GM12878 (cell line): ENCODE data around the gene THAP11. TPM values are rescaled to one million over a fixed set of nuclear protein-coding genes. Genes with fewer than 3 reads are reported as not detected.
A peak's percentile ranks its signal among the peaks of the same experiment; 100 is the strongest.

ENCODE experiments used
- CBFB ChIP-seq: IDR thresholded peaks from 2 replicates; pipeline ENCODE4 v1.6.1; 2016; ENCODE audit warnings: antibody characterized with exemption, low read depth
- CBX3 ChIP-seq: fragments of 200-600 bp; sonication (generic); IDR thresholded peaks from 2 replicates; pipeline ENCODE4 v1.6.1; 2016; ENCODE audit warnings: low read depth, borderline replicate concordance
- CREM ChIP-seq: IDR thresholded peaks from 2 replicates; pipeline ENCODE4 v1.6.1; 2014; ENCODE audit warnings: antibody characterized with exemption, low read depth
- CUX1 ChIP-seq: IDR thresholded peaks from 2 replicates; pipeline ENCODE4 v1.6.1; 2012; ENCODE audit warnings: improper control_type of control experiment, low read depth, low read length; ENCODE audit not compliant: insufficient replicate concordance
- EP300 ChIP-seq, 2 experiments: fragments of 150-350 bp in 1 of 2; IDR thresholded peaks; 2 replicates each; pipeline ENCODE4 v1.6.1; 2011 to 2012; ENCODE audit warnings: low read depth in 2 of 2, low read length in 2 of 2, borderline replicate concordance in 1 of 2, improper control_type of control experiment in 1 of 2, inconsistent platforms in 1 of 2; ENCODE audit not compliant: control insufficient read depth in 1 of 2
- FOS ChIP-seq: IDR thresholded peaks from 3 replicates; pipeline ENCODE4 v1.6.1; 2011; ENCODE audit warnings: borderline replicate concordance; ENCODE audit not compliant: insufficient read length; ENCODE audit errors: extremely low read depth
- FOXM1 ChIP-seq: IDR thresholded peaks from 2 replicates; pipeline ENCODE4 v1.6.1; 2012; ENCODE audit warnings: low read depth, mild to moderate bottlenecking, inconsistent platforms, low read length, moderate library complexity
- MLLT1 ChIP-seq: fragments of 450-650 bp; IDR thresholded peaks from 2 replicates; pipeline ENCODE4 v1.6.1; 2016; ENCODE audit warnings: mild to moderate bottlenecking
- MTA2 ChIP-seq: fragments of 450-650 bp; IDR thresholded peaks from 2 replicates; pipeline ENCODE4 v1.6.1; 2016; ENCODE audit warnings: low read depth, mild to moderate bottlenecking, moderate library complexity
- MTA3 ChIP-seq: IDR thresholded peaks from 2 replicates; pipeline ENCODE4 v1.6.1; 2012; ENCODE audit warnings: low read length, inconsistent platforms, borderline replicate concordance
- NKRF ChIP-seq: fragments of 450-650 bp; conservative IDR thresholded peaks from 2 replicates; pipeline ENCODE4 v1.6.1; 2017; ENCODE audit warnings: mild to moderate bottlenecking, moderate library complexity
- RB1 ChIP-seq: fragments of 450-650 bp; formaldehyde crosslinking; IDR thresholded peaks from 2 replicates; pipeline ENCODE4 v1.6.1; 2017; ENCODE audit warnings: mild to moderate bottlenecking, borderline replicate concordance
- RCOR1 ChIP-seq: conservative IDR thresholded peaks from 2 replicates; pipeline ENCODE4 v1.6.1; 2012; ENCODE audit warnings: low read depth, low read length, improper control_type of control experiment
- RUNX3 ChIP-seq: IDR thresholded peaks from 2 replicates; pipeline ENCODE4 v1.6.1; 2012; ENCODE audit warnings: low read length, inconsistent platforms
- SMAD5 ChIP-seq: IDR thresholded peaks from 2 replicates; pipeline ENCODE4 v1.6.1; 2016; ENCODE audit warnings: antibody characterized with exemption, low read depth
- SUZ12 ChIP-seq: fragments of 200-600 bp; sonication (generic); IDR thresholded peaks from one replicate; pipeline ENCODE4 v1.6.1; 2018; ENCODE audit warnings: antibody characterized with exemption, mild to moderate bottlenecking; ENCODE audit not compliant: unreplicated experiment
- TBL1XR1 ChIP-seq: IDR thresholded peaks from 2 replicates; pipeline ENCODE4 v1.6.1; 2012; ENCODE audit warnings: low read depth, low read length, improper control_type of control experiment
- polyA plus RNA-seq, 11 experiments: library from polyadenylated mRNA; depleted of rRNA in 4 of 11; unstranded in 6 of 11; stranded (reverse) in 5 of 11; fragments of >200 nt; fragmentation: Nextera tagmentation in 4 of 11; fragmentation: Illumina TruSeq in 1 of 11; extraction: Ambion mirVana in 4 of 11; extraction: Trizol in 1 of 11; gene quantifications; 1 replicate in 1 of 11; 2 replicates in 10 of 11; pipeline versions ENCODE4 v1.2.1 to v1.2.3, GENCODE V29; 2011 to 2016; ENCODE audit warnings: inconsistent platforms in 2 of 11, missing spikeins in 2 of 11, low read depth in 1 of 11
- total RNA-seq, 4 experiments: library from RNA; depleted of rRNA in 3 of 4; stranded (reverse); fragments of >200 nt in 3 of 4; fragmentation: Illumina TruSeq in 1 of 4; extraction: Trizol in 1 of 4; gene quantifications; 2 replicates each; pipeline versions ENCODE4 v1.2.1 to v1.2.3, GENCODE V29; 2013 to 2021

Gene THAP11
- total and polyA plus RNA-seq, 10 of the 15 experiments (the other 5 are each of a cell fraction or from before 2014, with no cell fraction given): 2.5 to 36.7 (median 21.4) TPM

- peak; percentile 74; the same call in 1 of the 2 replicates for TF ChIP-seq NKRF
- no peak for TF ChIP-seq CREM
- no peak for TF ChIP-seq FOXM1
- TF ChIP-seq TBL1XR1: no peak
- TF ChIP-seq CBX3: no peak
- TF ChIP-seq FOS: no peak
- TF ChIP-seq MTA3: no peak
- no peak for TF ChIP-seq EP300 (IDR thresholded peaks at IDR 0.05; ENCODE audit: borderline replicate concordance in 1 of 2, control insufficient read depth in 1 of 2, low read depth in 2 of 2, low read length in 2 of 2)
- no peak for TF ChIP-seq CUX1
- TF ChIP-seq CBFB: no peak
- no peak for TF ChIP-seq RUNX3
- peak; percentile 63; the same call in 1 of the 2 replicates for TF ChIP-seq RB1
- TF ChIP-seq RCOR1: no peak
- TF ChIP-seq MLLT1: no peak
- no peak for TF ChIP-seq SMAD5
- TF ChIP-seq MTA2: no peak
- no peak for TF ChIP-seq SUZ12
Measured at GRCh38 chr16:67805718-67806427, 36.2 kb upstream of the THAP11 start (continued).
